Fibroblast of mammary gland (primary cell): ENCODE measurements around the gene DUSP7.

ENCODE experiments used
- DNase-seq: peaks from one replicate; pipeline ENCODE4 v3.0.0-alpha.2; 2010; ENCODE audit warnings: low read depth
- H3K4me3 ChIP-seq: 2 replicates; pipeline ENCODE4 v1.5.1; 2011; ENCODE audit warnings: low read depth, mild to moderate bottlenecking, low read length, moderate library complexity; ENCODE audit not compliant: control insufficient read depth
- CTCF ChIP-seq: conservative IDR thresholded peaks from 2 replicates; pipeline ENCODE4 v1.5.1; 2011; ENCODE audit warnings: low read depth, low read length, inconsistent platforms; ENCODE audit not compliant: control insufficient read depth, insufficient read depth

The DUSP7 gene

DNA sequence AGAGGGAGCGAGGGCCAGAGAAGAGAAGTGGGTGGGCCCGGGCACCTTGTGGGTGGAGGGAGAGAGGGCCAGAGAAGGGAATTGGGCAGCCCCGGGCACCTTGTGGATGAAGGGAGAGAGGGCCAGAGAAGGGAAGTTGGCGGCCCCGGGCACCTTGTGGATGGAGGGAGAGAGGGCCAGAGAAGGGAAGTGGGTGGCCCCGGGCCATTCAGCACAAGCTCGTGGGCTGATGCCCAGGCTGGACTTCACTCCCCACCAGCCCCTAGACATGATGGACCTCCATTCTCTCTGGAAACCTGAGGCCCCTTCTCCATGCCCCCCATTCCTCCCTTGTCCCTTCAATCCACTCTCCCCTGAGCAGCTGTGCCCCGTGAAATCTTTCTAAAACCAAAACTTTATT is 15.8 kb downstream of the DUSP7 start:
- no peak overlapping the region for H3K4me3 ChIP-seq
- DNase-seq, result no peak
- TF ChIP-seq CTCF, result no peak

DNA sequence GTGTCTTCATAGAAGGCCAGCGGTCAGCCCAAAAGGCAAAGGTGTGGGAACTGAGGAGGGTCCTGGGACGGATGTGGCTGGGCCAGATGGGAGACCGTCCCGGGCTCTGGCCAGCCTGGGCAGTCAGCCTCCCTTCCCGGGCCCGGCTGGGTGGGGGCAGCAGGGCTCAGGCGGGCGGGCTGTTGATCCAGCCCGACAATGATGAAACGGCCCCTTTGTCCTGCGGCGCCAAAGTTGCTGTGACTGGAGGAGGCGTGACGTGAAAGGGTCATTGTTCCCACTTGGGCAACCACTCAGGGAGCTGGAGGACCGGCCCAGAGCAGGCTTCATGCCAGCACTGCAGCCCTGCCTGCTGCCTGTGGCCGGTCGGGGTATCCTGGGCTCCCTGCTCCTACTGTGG is 16.5 kb downstream of the DUSP7 start:
- no peak for TF ChIP-seq CTCF
- DNase-seq, result no peak
- no peak overlapping the region for H3K4me3 ChIP-seq

DNA sequence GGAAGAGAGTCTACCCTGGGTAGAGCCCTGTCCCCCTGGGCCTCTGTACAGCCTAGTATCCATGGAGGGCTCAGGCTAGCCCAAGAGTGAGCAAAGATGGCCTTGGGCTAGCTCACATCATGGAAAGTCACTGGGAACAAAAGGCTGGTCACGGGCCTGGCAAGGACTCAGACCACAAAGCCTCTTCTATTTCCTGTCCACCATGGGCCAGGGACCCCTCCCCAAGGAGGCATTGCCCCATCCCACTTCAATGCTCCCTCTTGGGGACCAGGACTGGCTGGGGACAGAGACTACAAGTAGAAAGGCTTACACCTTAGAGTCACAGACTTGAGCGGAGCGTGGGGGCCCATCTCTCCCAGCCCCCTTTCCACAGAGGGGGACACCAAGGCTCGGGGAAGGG is 16.9 kb downstream of the DUSP7 start:
- TF ChIP-seq CTCF, result no peak
- no peak overlapping the region for H3K4me3 ChIP-seq

GRCh38 chr3:52038227-52038626 is 18.1 kb downstream of the DUSP7 start:
- DNase-seq, result no peak
- no peak for TF ChIP-seq CTCF

More for the DNA sequence above, 16.9 kb downstream of the DUSP7 start:
- DNase-seq, result no peak

GRCh38 chr3:52037291-52037690 is 19.1 kb downstream of the DUSP7 start:
- no peak for TF ChIP-seq CTCF
- H3K4me3 ChIP-seq, result no peak overlapping the region
- no peak for DNase-seq

More at GRCh38 chr3:52038227-52038626, 18.1 kb downstream of the DUSP7 start:
- H3K4me3 ChIP-seq, result no peak overlapping the region

- TF ChIP-seq CTCF, result no peak
- DNase-seq, result no peak
- no peak overlapping the region for H3K4me3 ChIP-seq
Observed at GRCh38 chr3:52036829-52037228, 19.5 kb downstream of the DUSP7 start.

DNA sequence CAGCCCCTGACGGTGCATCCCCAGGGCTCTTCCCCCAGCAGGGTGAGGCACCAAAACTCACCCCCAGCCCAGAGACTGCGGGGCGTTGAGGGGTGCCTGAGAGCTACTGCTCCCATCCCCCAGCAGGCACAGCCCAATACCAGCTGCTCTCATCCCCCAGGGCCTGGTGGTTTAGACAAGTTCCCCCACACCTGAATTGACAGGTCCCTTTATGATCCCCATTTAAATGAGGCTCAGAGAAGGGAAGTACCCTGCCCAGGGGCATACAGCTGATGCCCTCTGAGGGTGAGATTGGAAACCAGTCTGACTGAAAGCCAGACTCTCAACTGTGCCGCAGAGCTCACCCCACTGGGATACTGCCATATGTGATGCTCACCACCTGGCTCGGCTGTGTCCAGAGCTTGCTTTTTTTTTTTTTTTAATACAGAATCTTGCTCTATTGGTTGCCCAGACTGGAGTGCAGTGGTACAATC is 20.1 kb downstream of the DUSP7 start:
- no peak overlapping the region for H3K4me3 ChIP-seq
- no peak for DNase-seq
- no peak for TF ChIP-seq CTCF
